Skin epidermis (tissue), 12 donors: ENCODE results near the gene PKNOX2.

Experiments used
- H3K27ac ChIP-seq, 21 experiments: fragments of 200-600 bp; sonication (generic) in 11 of 21; one replicate each; pipeline ENCODE4 v1.5.0; 2020; ENCODE audit warnings: mild to moderate bottlenecking in 3 of 21, inconsistent platforms in 2 of 21, moderate library complexity in 2 of 21
- H3K4me3 ChIP-seq, 7 experiments: fragments of 200-600 bp; sonication (generic) in 2 of 7; one replicate each; pipeline ENCODE4 v1.5.0; 2020; ENCODE audit warnings: inconsistent platforms in 2 of 7, mild to moderate bottlenecking in 2 of 7, moderate library complexity in 1 of 7

The PKNOX2 gene

DNA sequence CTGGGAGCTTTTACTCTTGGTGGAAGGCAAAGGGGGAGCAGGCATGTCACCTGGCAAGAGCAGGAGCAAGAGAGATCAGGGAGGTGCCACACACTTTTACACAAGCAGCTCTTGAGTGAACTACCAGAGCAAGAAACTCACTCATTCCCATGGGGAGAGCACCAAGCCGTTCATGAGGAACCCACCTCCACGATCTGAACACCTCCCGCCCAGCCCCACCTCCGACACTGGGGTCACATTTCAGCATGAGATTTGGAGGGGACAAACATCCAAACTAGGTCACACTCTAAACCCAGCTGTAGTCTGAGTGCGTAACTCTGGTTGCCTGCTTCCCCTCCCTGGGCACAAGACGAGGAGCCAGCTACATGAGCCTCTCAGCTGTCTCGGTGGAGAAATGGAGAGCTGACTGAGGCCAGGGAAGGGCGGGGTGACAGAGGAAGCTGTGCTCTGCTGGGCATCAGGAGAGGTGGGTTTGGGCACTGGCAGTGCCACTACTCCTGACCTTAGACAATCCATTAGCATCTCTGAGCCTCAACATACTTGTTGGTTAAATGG, 134.6 kb downstream of the PKNOX2 start:
- Histone ChIP-seq H3K27ac (no peak overlapping the region), H3K4me3 (no peak overlapping the region)

GRCh38 chr11:125299821-125300220, 135.3 kb downstream of the PKNOX2 start:
- no peak overlapping the region for H3K27ac ChIP-seq
- H3K4me3 ChIP-seq = no peak overlapping the region

GRCh38 chr11:125300791-125301218, 136.3 kb downstream of the PKNOX2 start:
- H3K27ac ChIP-seq = no peak overlapping the region
- H3K4me3 ChIP-seq = no peak overlapping the region

DNA sequence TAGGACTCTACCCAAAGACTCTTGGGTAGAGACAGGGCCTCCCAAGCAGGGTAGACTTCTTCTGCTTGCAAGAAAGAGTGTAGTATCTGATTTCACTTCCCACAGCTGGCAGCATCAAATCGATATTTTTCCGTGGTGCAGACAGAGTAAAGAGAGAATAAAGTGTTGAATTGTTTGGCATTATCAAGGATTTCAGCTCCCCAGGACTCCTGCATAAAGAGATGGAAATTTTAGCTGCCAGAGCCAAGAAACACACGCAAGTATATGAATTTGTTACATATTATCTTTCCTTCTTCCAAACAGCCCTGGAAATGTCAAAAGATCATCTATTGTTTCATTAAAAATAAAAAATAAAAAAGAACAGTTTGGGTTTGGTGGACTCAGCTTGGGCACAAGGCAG, 136.8 kb downstream of the PKNOX2 start:
- no peak overlapping the region for H3K27ac ChIP-seq
- no peak overlapping the region for H3K4me3 ChIP-seq

DNA sequence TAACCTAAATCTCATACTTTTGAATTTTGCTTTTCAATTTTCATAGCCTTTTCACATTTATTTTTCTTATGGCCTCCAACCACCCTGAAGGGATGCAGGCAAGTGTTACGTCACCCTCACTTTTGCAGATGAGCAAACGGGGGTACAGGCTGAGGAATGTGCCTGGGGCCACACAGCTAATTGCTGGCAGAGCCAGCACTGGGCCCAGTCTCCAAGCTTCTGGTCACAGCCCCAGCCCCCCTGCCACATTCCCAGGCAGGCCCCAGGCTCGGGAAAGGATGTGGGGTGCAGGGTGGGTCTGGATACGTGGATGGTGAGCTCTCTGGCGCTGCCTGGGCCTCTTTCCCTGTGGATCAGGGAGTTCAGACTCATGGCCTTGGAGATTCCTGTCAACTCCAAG, 138.6 kb downstream of the PKNOX2 start:
- H3K4me3 ChIP-seq = no peak overlapping the region
- no peak overlapping the region for H3K27ac ChIP-seq

DNA sequence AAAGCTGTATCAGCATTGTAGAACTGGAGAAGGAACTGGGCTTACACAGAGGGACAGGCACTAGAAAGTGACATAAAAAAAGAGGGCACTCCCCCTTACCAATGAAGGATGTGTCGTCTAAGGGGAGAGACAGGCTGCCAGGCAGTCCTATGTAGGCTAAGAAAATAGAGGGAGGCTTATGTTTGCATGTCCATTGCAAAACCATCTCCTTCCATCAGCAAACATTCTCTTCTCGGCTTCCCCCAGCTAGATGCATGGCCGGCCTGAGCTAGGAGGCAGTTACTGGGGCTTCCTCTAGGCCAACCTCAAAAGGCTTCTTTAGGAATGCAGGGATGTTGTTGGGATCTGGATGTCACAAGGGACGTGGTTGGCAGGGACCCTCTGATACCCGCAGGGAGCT, 139.1 kb downstream of the PKNOX2 start:
- Histone ChIP-seq H3K4me3 (no peak overlapping the region), H3K27ac (no peak overlapping the region)

DNA sequence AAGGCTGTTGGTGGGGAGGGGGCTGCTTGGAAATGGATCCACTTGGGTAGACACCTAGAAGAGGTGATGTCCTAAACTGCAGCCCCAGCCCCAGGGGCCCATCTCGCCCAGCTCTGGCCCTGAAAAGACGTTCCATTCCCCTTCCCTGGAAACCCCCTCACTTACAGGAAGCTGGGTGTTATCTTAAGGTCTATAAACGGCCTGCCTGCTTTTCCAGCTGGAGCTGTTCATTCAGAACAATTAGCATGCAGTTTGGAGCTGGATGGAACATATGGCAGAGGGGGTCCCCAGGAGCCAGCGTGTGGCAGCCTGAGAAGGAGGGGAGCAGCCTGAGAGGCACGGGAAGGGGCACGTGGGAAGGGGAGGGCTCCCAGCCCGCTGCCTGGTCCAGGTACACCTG, 139.6 kb downstream of the PKNOX2 start:
- H3K27ac ChIP-seq = no peak overlapping the region

DNA sequence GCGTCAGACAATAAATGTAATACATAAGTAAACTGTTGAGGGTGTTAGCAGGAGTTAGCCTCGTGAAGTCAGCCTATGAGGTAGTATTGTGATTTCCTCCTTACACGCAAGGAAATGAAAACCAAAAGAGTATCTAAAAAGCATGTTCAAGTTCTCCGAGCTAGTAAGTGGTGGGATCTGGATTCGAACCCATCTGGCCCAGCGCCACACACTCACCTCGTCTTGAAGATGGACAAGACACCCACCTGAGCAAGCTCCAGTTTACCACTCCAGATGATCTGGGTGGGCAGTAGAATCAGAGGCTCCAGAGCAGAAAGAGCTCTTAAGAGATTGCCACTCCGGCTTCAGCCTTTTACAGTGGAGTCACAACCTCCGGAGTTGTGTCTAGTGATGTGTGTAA, 140.3 kb downstream of the PKNOX2 start:
- Histone ChIP-seq H3K4me3 (no peak overlapping the region), H3K27ac (no peak overlapping the region)

More for the DNA sequence above, 139.6 kb downstream of the PKNOX2 start:
- H3K4me3 ChIP-seq = no peak overlapping the region

- no peak overlapping the region for H3K27ac ChIP-seq
Observed at GRCh38 chr11:125305345-125305744, 140.8 kb downstream of the PKNOX2 start.

DNA sequence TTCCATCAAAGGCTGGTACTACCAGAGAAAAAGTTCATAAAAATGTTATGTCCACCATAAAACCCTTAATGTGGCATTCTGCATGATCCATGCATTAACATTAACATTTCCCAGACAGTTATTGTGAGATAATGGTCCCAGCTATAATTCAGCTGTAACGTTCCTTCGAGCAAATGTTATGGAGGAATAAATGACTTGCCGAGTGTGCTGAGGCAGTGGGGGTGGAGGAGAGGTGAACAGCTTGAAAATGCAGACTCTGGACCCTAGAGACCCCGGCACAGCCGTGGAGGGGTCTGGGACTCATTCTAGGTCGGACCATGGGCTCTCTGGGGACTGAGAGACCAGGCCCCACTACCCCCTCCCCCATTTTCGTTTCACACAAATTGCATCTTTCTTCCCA, 141.9 kb downstream of the PKNOX2 start:
- Histone ChIP-seq H3K27ac (no peak overlapping the region), H3K4me3 (no peak overlapping the region)

More at GRCh38 chr11:125305345-125305744, 140.8 kb downstream of the PKNOX2 start:
- H3K4me3 ChIP-seq = no peak overlapping the region

GRCh38 chr11:125308246-125308645, 143.7 kb downstream of the PKNOX2 start:
- Histone ChIP-seq H3K27ac (no peak overlapping the region), H3K4me3 (no peak overlapping the region)

- Histone ChIP-seq H3K4me3 (no peak overlapping the region), H3K27ac (no peak overlapping the region)
Observed at GRCh38 chr11:125312391-125312790, 147.8 kb downstream of the PKNOX2 start.

GRCh38 chr11:125312812-125313211, 148.3 kb downstream of the PKNOX2 start:
- no peak overlapping the region for H3K27ac ChIP-seq

DNA sequence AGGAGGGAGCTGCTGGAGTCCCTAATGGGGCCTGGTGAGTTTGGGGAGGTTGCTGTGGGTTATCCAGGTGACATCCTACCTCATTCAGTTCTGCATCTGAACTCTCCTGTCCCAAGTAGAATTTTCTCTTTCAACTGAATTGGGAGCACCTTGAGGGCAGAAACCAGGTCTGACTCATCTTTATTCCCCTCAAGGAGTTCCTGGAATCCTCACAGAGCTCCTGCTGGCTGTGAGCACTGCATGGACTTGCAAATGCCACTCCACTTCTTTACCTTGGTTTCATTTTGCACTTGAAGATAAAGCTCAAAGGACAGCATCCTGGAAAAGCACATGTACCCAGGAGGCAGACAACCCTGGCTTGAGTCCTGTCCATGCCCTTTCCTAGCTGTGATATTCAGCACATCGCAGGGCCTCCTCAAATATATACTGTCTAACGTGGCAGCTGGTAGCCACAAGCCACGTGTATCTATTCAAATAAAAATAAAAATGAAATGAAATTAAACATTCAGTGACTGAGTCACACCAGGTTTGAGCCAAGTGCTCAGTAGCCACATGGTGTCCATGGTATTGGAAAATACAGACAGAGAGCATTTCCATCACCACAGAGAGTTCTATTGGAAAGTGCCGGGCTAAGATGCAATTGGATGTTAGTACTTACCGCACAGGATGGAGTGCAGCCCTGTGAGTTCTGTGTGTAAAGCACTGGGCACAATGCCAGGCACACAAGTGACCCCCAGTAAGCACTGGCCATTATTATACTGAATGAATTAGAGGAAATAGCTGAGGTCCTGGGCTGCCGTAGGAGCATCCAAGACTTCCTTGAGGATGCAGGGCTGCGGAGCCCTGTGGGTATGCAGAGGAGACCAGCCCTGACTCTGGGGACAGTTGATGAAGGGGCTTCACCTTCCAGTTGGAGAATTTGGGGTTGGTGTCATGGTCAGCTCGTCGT, 149.0 kb downstream of the PKNOX2 start:
- H3K4me3 ChIP-seq = no peak overlapping the region
- H3K27ac ChIP-seq = no peak overlapping the region

More at GRCh38 chr11:125312812-125313211, 148.3 kb downstream of the PKNOX2 start:
- no peak overlapping the region for H3K4me3 ChIP-seq

- no peak overlapping the region for H3K27ac ChIP-seq
- no peak overlapping the region for H3K4me3 ChIP-seq
Observed at GRCh38 chr11:125314276-125315078, 149.9 kb downstream of the PKNOX2 start.

GRCh38 chr11:125315079-125315740, 150.7 kb downstream of the PKNOX2 start:
- no peak overlapping the region for H3K27ac ChIP-seq

GRCh38 chr11:125317416-125317815, 152.9 kb downstream of the PKNOX2 start:
- Histone ChIP-seq H3K27ac (no peak overlapping the region), H3K4me3 (no peak overlapping the region)

More at GRCh38 chr11:125315079-125315740, 150.7 kb downstream of the PKNOX2 start:
- no peak overlapping the region for H3K4me3 ChIP-seq

- Histone ChIP-seq H3K27ac (no peak overlapping the region), H3K4me3 (no peak overlapping the region)
Observed at GRCh38 chr11:125319649-125320048, 155.1 kb downstream of the PKNOX2 start.

DNA sequence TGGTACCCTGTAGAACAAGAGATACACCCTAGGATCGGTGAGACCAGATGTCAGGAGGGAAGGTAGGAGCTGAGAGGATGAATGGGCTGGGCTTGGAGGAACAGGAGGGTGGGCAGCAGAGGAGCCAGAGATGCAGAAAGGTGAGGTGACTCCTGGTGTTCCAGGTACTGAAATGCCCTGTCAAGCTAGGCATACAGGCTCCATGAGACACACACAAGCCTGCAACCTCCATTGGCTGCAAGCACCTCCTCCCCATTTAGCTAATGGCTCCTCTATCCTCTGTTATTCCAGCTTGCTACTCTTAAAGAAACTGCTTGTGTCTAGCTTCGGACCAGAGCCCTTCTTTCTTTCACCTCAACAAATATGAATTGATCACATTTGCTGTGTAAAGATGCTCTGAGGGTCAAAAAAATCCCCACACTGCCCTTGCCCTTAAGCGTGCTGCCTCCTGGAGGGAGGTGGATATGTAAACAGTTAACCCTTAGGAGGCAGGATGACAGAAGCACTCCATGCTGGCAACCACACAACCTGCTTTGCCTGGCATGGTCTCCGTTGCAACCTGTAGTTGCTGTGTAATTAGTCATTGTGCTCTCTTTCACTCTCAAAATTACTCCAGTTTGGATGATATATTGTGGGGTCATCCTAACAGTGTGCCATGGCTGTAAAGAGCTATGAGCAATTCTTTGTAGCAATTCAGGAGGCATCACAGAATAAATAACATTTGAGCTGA, 156.0 kb downstream of the PKNOX2 start:
- H3K27ac ChIP-seq = no peak overlapping the region
- no peak overlapping the region for H3K4me3 ChIP-seq
